ENCODE data around the gene ISG20.

GRCh38 chr15:88623061-88623460 is 15.8 kb upstream of the ISG20 start:
- TF ChIP-seq CTCF (conservative IDR thresholded peaks at IDR 0.05; ENCODE audit: low read length) (no peak), EZH2phosphoT487 (IDR thresholded peaks at IDR 0.05; ENCODE audit: borderline replicate concordance, low read depth, low read length) (no peak)
